Measurements from ENCODE around the gene TBC1D22A.
A peak's percentile ranks its signal among the peaks of the same experiment; 100 is the strongest.

Gene TBC1D22A

DNA sequence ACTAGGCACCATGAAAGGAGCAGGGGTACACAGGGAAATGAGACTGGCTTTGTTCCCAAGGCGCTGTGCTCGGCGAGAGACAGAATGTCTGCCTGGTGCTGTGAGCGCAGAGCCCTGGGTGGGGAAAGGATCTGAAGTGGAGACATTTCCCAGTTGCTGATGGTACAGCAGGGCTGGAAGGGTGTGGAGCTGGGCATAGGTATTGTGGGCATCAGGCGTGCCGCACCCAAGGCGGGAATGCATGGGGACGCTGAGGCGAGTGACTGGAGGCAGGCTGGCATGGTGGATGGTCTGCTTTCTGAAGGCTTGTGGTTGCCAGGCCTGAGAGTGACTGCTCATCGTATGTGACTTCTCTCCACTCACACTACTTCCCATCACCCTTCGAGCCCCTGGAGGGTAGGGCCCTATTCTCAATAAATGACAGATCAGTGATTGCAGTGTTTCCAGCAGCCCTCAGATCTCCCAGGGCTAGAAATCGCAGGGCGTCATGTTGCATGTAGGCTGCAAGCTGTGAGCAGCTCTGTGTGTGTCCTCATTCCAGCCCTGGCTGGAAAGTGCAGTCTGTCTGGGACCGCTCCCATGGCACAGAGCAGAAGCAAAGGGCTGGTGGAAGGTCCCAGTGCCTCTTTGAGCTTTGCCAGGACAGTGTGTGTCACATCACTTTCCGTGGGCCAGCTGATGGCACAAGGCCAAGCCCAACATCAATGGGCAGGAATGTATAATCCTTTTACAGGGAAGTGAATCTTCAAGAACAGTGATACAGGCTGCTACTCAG is 67.7 kb downstream of the TBC1D22A start:
- Histone ChIP-seq H3K36me3 (ENCODE audit: control insufficient read depth, insufficient read depth, low read length) (no peaks in the 10 kb centered on the region), H3K27me3 (ENCODE audit: control insufficient read depth, insufficient read depth, low read length) (no peaks in the 10 kb centered on the region), H3K4me1 (ENCODE audit: control insufficient read depth, insufficient read depth, low read length) (peaks cover 37% of the 10 kb centered on the region), H3K4me3 (ENCODE audit: low read length) (no peak overlapping the region), H3K9ac (ENCODE audit: low read length) (peak overlapping the region; percentile 7), H3K9me3 (ENCODE audit: control insufficient read depth, low read length) (no peaks in the 10 kb centered on the region)

GRCh38 chr22:46830841-46831240 is 68.4 kb downstream of the TBC1D22A start:
- no peak overlapping the region for H3K9ac ChIP-seq (ENCODE audit: low read length)
- no peaks in the 10 kb centered on the region for H3K36me3 ChIP-seq (ENCODE audit: control insufficient read depth, insufficient read depth, low read length)
- no peaks in the 10 kb centered on the region for H3K9me3 ChIP-seq (ENCODE audit: control insufficient read depth, low read length)
- H3K27me3 ChIP-seq (ENCODE audit: control insufficient read depth, insufficient read depth, low read length), result no peaks in the 10 kb centered on the region
- peaks cover 37% of the 10 kb centered on the region for H3K4me1 ChIP-seq (ENCODE audit: control insufficient read depth, insufficient read depth, low read length)
- no peak overlapping the region for H3K4me3 ChIP-seq (ENCODE audit: low read length)

DNA sequence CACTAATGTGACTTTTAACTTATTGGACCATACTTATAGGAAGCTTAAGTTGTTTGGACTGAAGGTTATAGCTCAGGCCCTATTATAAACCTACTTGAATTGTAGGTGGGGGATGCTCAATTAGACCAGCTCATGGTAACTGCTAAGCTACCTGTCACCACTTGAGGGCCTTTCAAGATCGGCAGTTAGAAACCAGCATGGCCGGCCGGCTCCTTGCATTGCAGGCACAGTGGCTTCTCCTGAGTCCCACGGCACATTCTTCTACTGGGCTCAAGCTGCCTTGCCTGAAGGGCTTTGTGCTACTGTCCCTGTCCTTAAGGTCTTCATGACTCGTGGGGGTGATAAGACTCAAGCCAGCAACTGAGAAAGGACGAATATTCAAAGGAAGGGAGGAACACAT is 70.8 kb downstream of the TBC1D22A start:
- Histone ChIP-seq H3K4me3 (ENCODE audit: low read length) (no peak overlapping the region), H3K4me1 (ENCODE audit: control insufficient read depth, insufficient read depth, low read length) (peaks cover 34% of the 10 kb centered on the region), H3K36me3 (ENCODE audit: control insufficient read depth, insufficient read depth, low read length) (no peaks in the 10 kb centered on the region), H3K9me3 (ENCODE audit: control insufficient read depth, low read length) (no peaks in the 10 kb centered on the region), H3K27me3 (ENCODE audit: control insufficient read depth, insufficient read depth, low read length) (no peaks in the 10 kb centered on the region), H3K9ac (ENCODE audit: low read length) (no peak overlapping the region)

GRCh38 chr22:46834021-46834737 is 71.7 kb downstream of the TBC1D22A start:
- Histone ChIP-seq H3K36me3 (ENCODE audit: control insufficient read depth, insufficient read depth, low read length) (no peaks in the 10 kb centered on the region), H3K4me3 (ENCODE audit: low read length) (no peak overlapping the region), H3K9me3 (ENCODE audit: control insufficient read depth, low read length) (no peaks in the 10 kb centered on the region), H3K4me1 (ENCODE audit: control insufficient read depth, insufficient read depth, low read length) (peaks cover 24% of the 10 kb centered on the region), H3K9ac (ENCODE audit: low read length) (no peak overlapping the region), H3K27me3 (ENCODE audit: control insufficient read depth, insufficient read depth, low read length) (no peaks in the 10 kb centered on the region)

DNA sequence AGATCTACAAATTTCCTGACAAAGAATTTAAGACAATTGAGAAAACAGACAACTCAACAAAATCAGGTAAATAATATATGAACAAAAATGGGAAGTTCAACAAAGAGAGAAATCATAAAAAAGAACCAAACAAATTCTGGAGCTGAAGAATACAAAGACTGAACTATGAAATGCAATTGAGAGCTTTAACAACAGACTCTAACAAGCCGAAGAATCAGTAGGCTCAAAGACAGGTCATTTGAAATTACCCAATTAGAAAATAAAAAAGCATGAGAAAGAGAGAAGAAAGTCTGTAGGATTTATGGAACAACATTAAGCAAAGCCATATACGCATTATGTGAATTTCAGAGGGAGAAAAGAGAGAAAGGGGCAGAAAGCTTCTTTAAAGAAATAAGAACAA is 72.8 kb downstream of the TBC1D22A start:
- Histone ChIP-seq H3K27me3 (ENCODE audit: control insufficient read depth, insufficient read depth, low read length) (no peaks in the 10 kb centered on the region), H3K9me3 (ENCODE audit: control insufficient read depth, low read length) (no peaks in the 10 kb centered on the region), H3K4me3 (ENCODE audit: low read length) (no peak overlapping the region), H3K4me1 (ENCODE audit: control insufficient read depth, insufficient read depth, low read length) (peaks cover 13% of the 10 kb centered on the region), H3K36me3 (ENCODE audit: control insufficient read depth, insufficient read depth, low read length) (no peaks in the 10 kb centered on the region), H3K9ac (ENCODE audit: low read length) (no peak overlapping the region)

DNA sequence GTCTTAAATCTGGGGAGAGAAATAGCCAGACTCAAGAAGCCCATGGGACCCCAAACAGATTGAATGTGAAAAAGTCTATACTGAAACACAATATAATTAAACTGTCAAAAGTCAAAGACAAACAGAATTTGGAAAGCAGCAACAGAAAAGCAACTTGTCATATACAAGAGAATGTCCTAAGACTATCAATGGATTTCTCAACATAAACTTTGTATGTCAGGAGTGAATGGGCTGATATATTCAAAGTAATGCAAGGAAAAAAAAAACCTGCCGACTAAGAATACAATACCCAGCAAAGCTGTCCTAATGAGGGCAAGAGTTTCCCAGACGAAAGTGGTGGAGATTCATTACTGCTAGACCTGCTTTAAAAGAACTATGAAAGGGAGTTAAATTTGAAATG is 73.2 kb downstream of the TBC1D22A start:
- no peak overlapping the region for H3K4me3 ChIP-seq (ENCODE audit: low read length)

GRCh38 chr22:46841522-46841921 is 79.1 kb downstream of the TBC1D22A start:
- Histone ChIP-seq H3K36me3 (ENCODE audit: control insufficient read depth, insufficient read depth, low read length) (no peaks in the 10 kb centered on the region), H3K9ac (ENCODE audit: low read length) (no peak overlapping the region), H3K4me1 (ENCODE audit: control insufficient read depth, insufficient read depth, low read length) (peaks cover 5% of the 10 kb centered on the region), H3K9me3 (ENCODE audit: control insufficient read depth, low read length) (no peaks in the 10 kb centered on the region), H3K4me3 (ENCODE audit: low read length) (no peak overlapping the region), H3K27me3 (ENCODE audit: control insufficient read depth, insufficient read depth, low read length) (no peaks in the 10 kb centered on the region)

More for the DNA sequence above, 73.2 kb downstream of the TBC1D22A start:
- H3K9ac ChIP-seq (ENCODE audit: low read length), result no peak overlapping the region
- no peaks in the 10 kb centered on the region for H3K9me3 ChIP-seq (ENCODE audit: control insufficient read depth, low read length)
- peaks cover 9% of the 10 kb centered on the region for H3K4me1 ChIP-seq (ENCODE audit: control insufficient read depth, insufficient read depth, low read length)
- no peaks in the 10 kb centered on the region for H3K36me3 ChIP-seq (ENCODE audit: control insufficient read depth, insufficient read depth, low read length)
- no peaks in the 10 kb centered on the region for H3K27me3 ChIP-seq (ENCODE audit: control insufficient read depth, insufficient read depth, low read length)

- Histone ChIP-seq H3K9me3 (ENCODE audit: control insufficient read depth, low read length) (no peaks in the 10 kb centered on the region), H3K36me3 (ENCODE audit: control insufficient read depth, insufficient read depth, low read length) (no peaks in the 10 kb centered on the region), H3K27me3 (ENCODE audit: control insufficient read depth, insufficient read depth, low read length) (no peaks in the 10 kb centered on the region), H3K4me3 (ENCODE audit: low read length) (no peak overlapping the region), H3K4me1 (ENCODE audit: control insufficient read depth, insufficient read depth, low read length) (peaks cover 5% of the 10 kb centered on the region), H3K9ac (ENCODE audit: low read length) (no peak overlapping the region)
These were observed 80.2 kb downstream of the TBC1D22A start for GRCh38 chr22:46842606-46843005.

DNA sequence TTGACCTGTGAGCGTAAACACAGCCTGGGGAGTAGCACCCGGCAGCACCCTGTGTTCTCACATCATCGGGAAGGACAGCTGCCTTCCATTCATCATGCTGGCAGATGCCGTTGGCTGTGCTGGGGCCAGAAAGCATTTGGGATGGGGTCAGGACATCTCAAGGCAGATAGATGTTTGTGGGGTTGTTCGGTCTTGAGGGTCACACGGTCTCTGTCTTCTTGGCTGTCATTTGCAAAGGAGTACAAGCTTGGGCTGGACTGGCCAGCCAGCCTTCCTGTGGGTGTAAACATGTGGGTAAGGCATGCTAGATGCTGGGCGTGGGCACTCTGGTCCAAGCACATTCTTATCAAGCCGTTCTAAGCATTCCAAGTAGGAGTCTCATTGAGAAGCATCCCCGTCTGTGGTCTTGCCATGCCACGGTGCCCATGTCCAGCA is 81.4 kb downstream of the TBC1D22A start:
- no peak overlapping the region for H3K9ac ChIP-seq (ENCODE audit: low read length)
- no peaks in the 10 kb centered on the region for H3K27me3 ChIP-seq (ENCODE audit: control insufficient read depth, insufficient read depth, low read length)
- no peaks in the 10 kb centered on the region for H3K36me3 ChIP-seq (ENCODE audit: control insufficient read depth, insufficient read depth, low read length)
- no peak overlapping the region for H3K4me3 ChIP-seq (ENCODE audit: low read length)
- peaks cover 5% of the 10 kb centered on the region for H3K4me1 ChIP-seq (ENCODE audit: control insufficient read depth, insufficient read depth, low read length)
- no peaks in the 10 kb centered on the region for H3K9me3 ChIP-seq (ENCODE audit: control insufficient read depth, low read length)

GRCh38 chr22:46844606-46845210 is 82.3 kb downstream of the TBC1D22A start:
- Histone ChIP-seq H3K9ac (ENCODE audit: low read length) (no peak overlapping the region), H3K27me3 (ENCODE audit: control insufficient read depth, insufficient read depth, low read length) (no peaks in the 10 kb centered on the region), H3K9me3 (ENCODE audit: control insufficient read depth, low read length) (no peaks in the 10 kb centered on the region), H3K4me3 (ENCODE audit: low read length) (no peak overlapping the region), H3K36me3 (ENCODE audit: control insufficient read depth, insufficient read depth, low read length) (no peaks in the 10 kb centered on the region), H3K4me1 (ENCODE audit: control insufficient read depth, insufficient read depth, low read length) (peaks cover 5% of the 10 kb centered on the region)

DNA sequence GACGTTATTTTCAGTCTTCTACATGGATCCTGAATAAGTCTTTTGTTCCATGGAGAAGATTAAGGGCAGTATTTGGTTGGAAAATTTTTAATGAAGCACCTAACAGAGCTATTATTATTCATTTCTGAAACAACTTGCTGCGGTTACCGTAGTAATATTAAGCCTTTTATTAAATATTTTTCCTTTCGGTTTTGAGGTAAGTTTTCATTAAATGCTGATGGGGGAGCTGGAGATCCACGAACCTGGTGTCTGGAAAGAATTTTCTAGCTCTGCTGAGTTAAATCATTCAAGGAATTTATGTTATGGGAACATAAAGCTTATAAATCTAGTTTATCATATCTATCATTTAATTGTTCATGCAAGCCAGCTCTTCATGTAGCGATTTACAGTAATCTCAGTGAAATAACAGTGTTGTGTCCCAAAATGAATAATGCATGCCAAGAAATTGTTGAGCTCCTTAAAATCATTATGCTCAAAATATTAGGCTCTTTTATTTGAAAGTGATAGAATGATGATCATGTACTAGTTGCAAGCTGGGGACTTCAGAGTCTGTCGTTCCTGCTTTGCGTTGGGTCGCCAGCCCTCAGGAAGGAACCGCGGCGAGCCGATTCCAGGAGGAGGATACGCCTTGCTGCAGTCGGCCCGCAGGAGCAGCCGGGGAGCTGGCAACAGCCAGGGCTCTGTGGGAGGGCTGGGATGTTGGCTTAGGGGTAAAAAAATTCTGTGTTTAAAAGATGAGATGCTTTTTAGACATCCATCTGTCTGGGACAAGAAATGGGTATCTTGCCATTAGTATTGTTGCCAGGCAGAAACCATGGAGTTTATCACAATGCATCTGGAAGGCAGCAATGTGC is 83.1 kb downstream of the TBC1D22A start:
- H3K4me3 ChIP-seq (ENCODE audit: low read length), result no peak overlapping the region
- H3K9me3 ChIP-seq (ENCODE audit: control insufficient read depth, low read length), result no peaks in the 10 kb centered on the region
- H3K4me1 ChIP-seq (ENCODE audit: control insufficient read depth, insufficient read depth, low read length), result peaks cover 5% of the 10 kb centered on the region
- no peak overlapping the region for H3K9ac ChIP-seq (ENCODE audit: low read length)
- no peaks in the 10 kb centered on the region for H3K27me3 ChIP-seq (ENCODE audit: control insufficient read depth, insufficient read depth, low read length)
- H3K36me3 ChIP-seq (ENCODE audit: control insufficient read depth, insufficient read depth, low read length), result no peaks in the 10 kb centered on the region
